ENCODE results near the gene P4HB.
A peak's percentile ranks its signal among the peaks of the same experiment; 100 is the strongest.

Gene P4HB

DNA sequence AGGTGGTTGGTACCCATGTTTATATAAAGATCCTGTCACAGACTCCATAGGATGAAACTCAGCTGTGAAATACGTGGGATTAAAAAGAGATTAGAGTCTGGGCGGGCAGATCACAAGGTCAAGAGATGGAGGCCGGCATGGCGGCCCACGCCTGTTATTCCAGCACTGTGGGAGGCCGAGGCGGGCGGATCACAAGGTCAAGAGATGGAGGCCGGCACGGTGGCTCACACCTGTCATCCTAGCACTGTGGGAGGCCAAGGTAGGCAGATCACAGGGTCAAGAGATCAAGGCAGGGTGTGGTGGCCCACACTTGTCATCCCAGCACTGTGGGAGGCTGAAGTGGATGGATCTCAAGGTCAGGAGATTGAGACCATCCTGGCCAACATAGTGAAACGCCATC, 35.1 kb upstream of the P4HB start:
- no peak for DNase-seq

DNA sequence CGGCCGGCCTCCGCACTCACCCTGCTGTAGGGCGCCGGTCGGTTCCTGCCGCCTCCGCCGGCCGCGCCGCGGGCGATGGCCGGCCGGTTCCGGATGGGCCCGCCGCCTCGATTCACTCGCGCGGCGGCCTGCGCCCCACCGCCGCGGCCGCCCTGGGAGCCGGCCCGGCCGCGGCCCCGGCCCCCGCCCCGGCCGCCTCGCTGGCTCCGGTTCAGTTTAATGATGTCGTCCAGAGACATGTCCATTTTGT, 30.9 kb upstream of the P4HB start:
- DNase-seq, result no peak

- peak; percentile 66 for DNase-seq
Measured at GRCh38 chr17:81890447-81891302, 30.3 kb upstream of the P4HB start.

GRCh38 chr17:81889602-81890001, 29.3 kb upstream of the P4HB start:
- DNase-seq, result no peak

GRCh38 chr17:81888988-81889595, 28.8 kb upstream of the P4HB start:
- DNase-seq, result no peak

DNA sequence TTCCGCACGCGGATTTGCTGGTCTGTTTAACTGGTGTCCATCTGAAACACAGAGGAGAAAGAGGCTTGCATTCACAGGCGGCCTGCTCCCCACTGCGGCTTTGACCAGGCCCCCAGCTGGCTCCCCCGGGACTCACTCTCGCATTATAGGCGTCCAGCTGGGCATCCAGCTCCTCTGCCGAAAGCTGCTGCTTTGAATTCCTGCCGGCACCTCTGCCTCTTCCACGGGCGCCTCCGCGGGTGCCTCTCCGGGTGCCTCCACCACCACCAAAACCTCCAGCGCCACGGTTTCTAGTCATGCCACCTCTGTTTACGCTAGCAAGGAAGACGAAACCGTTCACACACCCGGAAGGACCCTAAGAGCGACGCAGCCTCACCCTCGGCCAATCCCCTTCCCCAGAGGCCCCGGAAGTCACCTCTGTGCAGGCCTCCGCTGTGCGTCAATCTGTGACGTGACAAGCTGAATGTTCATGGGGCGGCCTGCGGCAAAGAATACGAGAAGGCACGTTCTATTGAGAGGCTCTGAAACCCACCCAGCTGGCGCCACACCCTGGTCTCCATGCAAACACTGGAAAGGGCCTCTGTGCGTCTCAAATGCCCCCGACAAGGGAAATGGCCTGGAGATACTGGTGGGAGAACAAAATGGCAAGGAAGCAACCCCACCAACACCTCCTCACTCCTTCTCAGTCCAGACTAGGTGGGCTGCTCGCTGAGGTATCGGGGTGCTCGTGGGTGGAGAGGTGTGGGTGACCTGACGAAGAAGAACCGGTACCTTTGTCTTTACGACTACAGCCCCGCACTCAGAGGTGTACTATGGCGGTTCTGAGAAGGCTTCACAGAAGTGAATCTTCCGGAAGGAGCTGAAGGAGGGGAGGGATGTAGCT, 28.0 kb upstream of the P4HB start:
- DNase-seq, result no peak

- DNase-seq, result no peak
Measured at GRCh38 chr17:81885869-81886548, 25.7 kb upstream of the P4HB start.

- DNase-seq, result no peak
Measured at GRCh38 chr17:81885454-81885853, 25.1 kb upstream of the P4HB start.

DNA sequence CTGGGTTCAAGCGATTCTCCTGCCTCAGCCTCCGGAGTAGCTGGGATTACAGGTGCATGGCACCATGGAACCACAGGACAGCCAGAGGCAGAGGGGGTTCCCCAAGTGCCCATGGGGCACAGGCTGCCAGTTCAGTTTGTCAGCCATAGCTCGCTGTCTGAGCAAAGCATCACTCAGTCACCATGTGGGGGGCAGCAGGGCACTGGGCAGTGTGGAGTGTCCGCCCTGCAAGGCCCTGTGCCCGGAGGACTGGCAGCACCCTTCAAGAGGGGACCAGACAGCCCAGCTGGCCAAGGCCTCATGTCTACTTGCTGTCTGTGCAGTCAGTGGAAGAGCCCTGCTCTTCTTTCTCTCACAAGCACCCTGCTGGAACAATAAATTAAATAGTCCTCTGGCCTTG, 24.6 kb upstream of the P4HB start:
- DNase-seq, result no peak

- no peak for DNase-seq
Measured at GRCh38 chr17:81884520-81884919, 24.2 kb upstream of the P4HB start.

GRCh38 chr17:81879121-81879520, 18.8 kb upstream of the P4HB start:
- DNase-seq, result no peak

GRCh38 chr17:81878294-81878693, 18.0 kb upstream of the P4HB start:
- no peak for DNase-seq

- no peak for DNase-seq
Measured at GRCh38 chr17:81877569-81877968, 17.2 kb upstream of the P4HB start.

GRCh38 chr17:81871387-81872230, 11.3 kb upstream of the P4HB start:
- peak; percentile 99 for DNase-seq

GRCh38 chr17:81870981-81871386, 10.6 kb upstream of the P4HB start, which contains the start of gene ARHGDIA:
TSS of gene ARHGDIA (minus strand) at chr17:81871337. CDS start at chr17:81869930, 1,407 bp downstream.
- no peak for DNase-seq

GRCh38 chr17:81870131-81870980, 10.0 kb upstream of the P4HB start:
- peak; percentile 77 for DNase-seq

GRCh38 chr17:81869221-81870130, 9.1 kb upstream of the P4HB start:
- DNase-seq, result peak; percentile 89

DNA sequence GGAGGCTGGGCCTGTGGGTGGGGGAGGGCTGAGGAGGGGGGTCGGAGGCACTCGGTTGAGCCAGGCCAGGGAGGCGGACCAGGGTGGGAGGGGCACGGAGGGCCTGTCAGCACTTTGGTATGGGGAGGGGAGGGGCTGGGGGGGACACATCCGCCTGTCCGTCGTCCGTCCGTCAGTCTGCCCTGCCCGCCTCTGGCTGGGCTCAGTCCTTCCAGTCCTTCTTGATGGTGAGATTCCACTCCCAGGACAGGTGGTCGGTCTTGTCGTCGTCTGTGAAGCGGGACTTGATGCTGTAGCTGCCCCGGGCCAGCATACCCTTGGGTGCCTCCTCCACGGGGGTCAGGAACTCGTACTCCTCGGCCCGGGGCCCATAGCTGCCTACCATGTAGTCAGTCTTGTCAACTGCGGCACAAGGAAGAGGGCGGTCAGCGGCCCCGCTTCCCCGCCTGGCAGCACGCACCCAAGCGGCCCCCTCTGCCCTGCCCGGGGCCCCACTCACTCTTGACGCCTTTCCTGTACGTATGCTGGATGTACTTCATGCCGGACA, 8.4 kb upstream of the P4HB start:
- no peak for DNase-seq

DNA sequence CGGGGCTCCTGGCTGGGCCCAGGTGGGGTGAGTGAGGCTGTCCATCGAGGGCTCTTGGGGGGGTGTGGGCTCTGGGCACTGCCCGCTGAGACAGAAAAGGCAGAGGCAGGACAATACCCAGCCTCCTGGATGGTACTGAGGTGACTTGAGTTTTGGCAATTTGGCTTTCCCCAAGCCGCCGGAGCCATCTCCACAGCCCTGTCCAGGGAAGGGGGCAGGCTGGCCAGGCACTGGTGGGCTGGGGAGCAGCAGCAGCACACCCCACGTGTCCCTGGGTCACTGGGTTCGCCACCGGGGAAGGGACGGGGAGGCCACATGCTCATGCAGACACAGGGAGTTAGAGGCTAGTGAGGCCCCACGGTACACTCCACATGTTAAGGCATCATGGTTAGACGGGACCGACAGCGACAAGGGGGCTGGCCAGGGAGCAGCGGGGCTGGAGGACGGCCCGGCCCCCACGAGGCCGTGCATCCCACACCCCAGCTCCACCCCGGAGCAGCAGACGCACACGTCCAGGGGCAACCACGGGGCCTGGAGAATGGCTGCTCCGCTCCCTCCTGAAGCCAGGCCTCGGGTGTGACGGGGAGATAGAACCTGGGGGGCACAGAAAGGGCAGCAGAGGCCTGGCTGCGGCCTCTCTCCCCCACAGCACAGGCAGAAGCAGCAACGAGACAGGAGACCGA, 7.8 kb upstream of the P4HB start:
- peak; percentile 72 for DNase-seq

Data from activated CD8-positive, alpha-beta memory T cell treated with anti-CD3 and anti-CD28 coated beads, Interleukin-2, amount 50 U/mL, for 48 hours (primary cell).